ENCODE results near the gene NRROS. TPM values are rescaled to one million over a fixed set of nuclear protein-coding genes. Genes with fewer than 3 reads are reported as not detected.

NRROS gene
- total RNA-seq, 2 donors from 2014 or later = 2.1 to 3.2 TPM

DNA sequence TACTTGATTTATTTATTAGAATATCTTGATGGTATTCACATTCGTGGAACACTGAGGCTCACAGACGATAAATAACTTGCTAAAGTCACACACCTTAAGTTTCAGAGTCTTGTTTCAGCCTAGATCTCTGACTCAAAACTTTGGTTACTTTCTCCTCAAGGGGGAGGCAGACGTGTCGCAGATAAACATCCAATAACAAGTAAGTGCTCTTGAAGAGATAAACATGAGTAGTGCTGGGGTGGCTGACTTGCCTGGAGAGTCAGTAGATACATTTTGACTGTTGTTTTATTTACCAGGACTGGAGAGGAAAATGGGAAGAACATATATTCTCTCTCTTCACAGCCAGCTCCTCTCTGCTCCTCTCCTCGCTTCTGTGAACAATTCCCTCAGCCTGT, 39.8 kb upstream of the NRROS start:
- Histone ChIP-seq H3K27me3 (ENCODE audit: control insufficient read depth, insufficient read depth, low read length, poor library complexity, severe bottlenecking) (no peaks in the 10 kb centered on the region), H3K4me1 (ENCODE audit: control insufficient read depth, insufficient read depth, low read length) (no peaks in the 10 kb centered on the region), H3K9ac (ENCODE audit: extremely low read depth, low read length, poor library complexity, severe bottlenecking) (no peak overlapping the region), H3K27ac (ENCODE audit: low read depth, low read length) (no peak overlapping the region), H3K9me3 (ENCODE audit: control insufficient read depth, low read length) (no peaks in the 10 kb centered on the region), H3K4me3 (ENCODE audit: low read length) (no peak overlapping the region), H3K36me3 (ENCODE audit: control insufficient read depth, insufficient read depth, low read length) (no peaks in the 10 kb centered on the region)
- no peaks in the 10 kb centered on the region for H3K4me1 Mint-ChIP-seq
- H3K36me3 Mint-ChIP-seq (ENCODE audit: low read depth) = no peaks in the 10 kb centered on the region
- no peaks in the 10 kb centered on the region for H3K27me3 Mint-ChIP-seq (ENCODE audit: insufficient read depth)
- peak; percentile 33 for DNase-seq
- H3K9me3 Mint-ChIP-seq = peaks cover 6% of the 10 kb centered on the region
- no peak overlapping the region for H3K27ac Mint-ChIP-seq
- TF ChIP-seq, protein P1, sequence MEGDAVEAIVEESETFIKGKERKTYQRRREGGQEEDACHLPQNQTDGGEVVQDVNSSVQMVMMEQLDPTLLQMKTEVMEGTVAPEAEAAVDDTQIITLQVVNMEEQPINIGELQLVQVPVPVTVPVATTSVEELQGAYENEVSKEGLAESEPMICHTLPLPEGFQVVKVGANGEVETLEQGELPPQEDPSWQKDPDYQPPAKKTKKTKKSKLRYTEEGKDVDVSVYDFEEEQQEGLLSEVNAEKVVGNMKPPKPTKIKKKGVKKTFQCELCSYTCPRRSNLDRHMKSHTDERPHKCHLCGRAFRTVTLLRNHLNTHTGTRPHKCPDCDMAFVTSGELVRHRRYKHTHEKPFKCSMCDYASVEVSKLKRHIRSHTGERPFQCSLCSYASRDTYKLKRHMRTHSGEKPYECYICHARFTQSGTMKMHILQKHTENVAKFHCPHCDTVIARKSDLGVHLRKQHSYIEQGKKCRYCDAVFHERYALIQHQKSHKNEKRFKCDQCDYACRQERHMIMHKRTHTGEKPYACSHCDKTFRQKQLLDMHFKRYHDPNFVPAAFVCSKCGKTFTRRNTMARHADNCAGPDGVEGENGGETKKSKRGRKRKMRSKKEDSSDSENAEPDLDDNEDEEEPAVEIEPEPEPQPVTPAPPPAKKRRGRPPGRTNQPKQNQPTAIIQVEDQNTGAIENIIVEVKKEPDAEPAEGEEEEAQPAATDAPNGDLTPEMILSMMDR (conservative IDR thresholded peaks at IDR 0.05) = no peak
- WGBS, 2 experiments (ENCODE audit: insufficient coverage in 1 of 2, insufficient read length in 1 of 2) = 80 to 85% methylated on average over 1 to 5 of the region's 5 CpGs
- H3K4me3 Mint-ChIP-seq = no peak overlapping the region

- Histone ChIP-seq H3K9me3 (ENCODE audit: control insufficient read depth, low read length) (no peaks in the 10 kb centered on the region), H3K4me3 (ENCODE audit: low read length) (no peak overlapping the region), H3K36me3 (ENCODE audit: control insufficient read depth, insufficient read depth, low read length) (no peaks in the 10 kb centered on the region), H3K4me1 (ENCODE audit: control insufficient read depth, insufficient read depth, low read length) (no peaks in the 10 kb centered on the region), H3K27ac (ENCODE audit: low read depth, low read length) (no peak overlapping the region), H3K27me3 (ENCODE audit: control insufficient read depth, insufficient read depth, low read length, poor library complexity, severe bottlenecking) (no peaks in the 10 kb centered on the region), H3K9ac (ENCODE audit: extremely low read depth, low read length, poor library complexity, severe bottlenecking) (no peak overlapping the region)
- 86 to 90% methylated on average over 5 to 7 of the region's 7 CpGs for WGBS, 2 experiments (ENCODE audit: insufficient coverage in 1 of 2, insufficient read length in 1 of 2)
- DNase-seq = peak; percentile 9
- Mint-ChIP-seq H3K4me1 (no peaks in the 10 kb centered on the region), H3K36me3 (ENCODE audit: low read depth) (no peaks in the 10 kb centered on the region), H3K4me3 (no peak overlapping the region), H3K27me3 (ENCODE audit: insufficient read depth) (no peaks in the 10 kb centered on the region), H3K9me3 (peaks cover 6% of the 10 kb centered on the region), H3K27ac (no peak overlapping the region)
- TF ChIP-seq, protein P1 (conservative IDR thresholded peaks at IDR 0.05) = no peak
These were observed 39.1 kb upstream of the NRROS start for GRCh38 chr3:196600359-196600758.

- H3K9me3 Mint-ChIP-seq = peaks cover 6% of the 10 kb centered on the region
These were observed 36.8 kb upstream of the NRROS start for GRCh38 chr3:196602673-196603072.

More at GRCh38 chr3:196602673-196603072, 36.8 kb upstream of the NRROS start:
- no peak overlapping the region for H3K27ac ChIP-seq (ENCODE audit: low read depth, low read length)
- no peaks in the 10 kb centered on the region for H3K27me3 ChIP-seq (ENCODE audit: control insufficient read depth, insufficient read depth, low read length, poor library complexity, severe bottlenecking)
- Mint-ChIP-seq H3K36me3 (ENCODE audit: low read depth) (no peaks in the 10 kb centered on the region), H3K27ac (no peak overlapping the region), H3K4me1 (no peaks in the 10 kb centered on the region), H3K4me3 (no peak overlapping the region), H3K27me3 (ENCODE audit: insufficient read depth) (no peaks in the 10 kb centered on the region)
- no peak for DNase-seq
- no peaks in the 10 kb centered on the region for H3K36me3 ChIP-seq (ENCODE audit: control insufficient read depth, insufficient read depth, low read length)
- H3K4me1 ChIP-seq (ENCODE audit: control insufficient read depth, insufficient read depth, low read length) = no peaks in the 10 kb centered on the region
- no peaks in the 10 kb centered on the region for H3K9me3 ChIP-seq (ENCODE audit: control insufficient read depth, low read length)
- WGBS, 2 experiments (ENCODE audit: insufficient coverage in 1 of 2, insufficient read length in 1 of 2) = 96 to 100% methylated on average over 6 of the region's 6 CpGs
- H3K4me3 ChIP-seq (ENCODE audit: low read length) = no peak overlapping the region
- TF ChIP-seq, protein P1 (conservative IDR thresholded peaks at IDR 0.05) = no peak
- H3K9ac ChIP-seq (ENCODE audit: extremely low read depth, low read length, poor library complexity, severe bottlenecking) = no peak overlapping the region
